GM18861 (cell line): ENCODE data around the gene TJAP1.

Experiments used
- ATAC-seq: cut with Tn5 transposase; IDR thresholded peaks from one replicate; pipeline ENCODE4 v1.9.1; 2021; ENCODE audit not compliant: unreplicated experiment

The TJAP1 gene

DNA sequence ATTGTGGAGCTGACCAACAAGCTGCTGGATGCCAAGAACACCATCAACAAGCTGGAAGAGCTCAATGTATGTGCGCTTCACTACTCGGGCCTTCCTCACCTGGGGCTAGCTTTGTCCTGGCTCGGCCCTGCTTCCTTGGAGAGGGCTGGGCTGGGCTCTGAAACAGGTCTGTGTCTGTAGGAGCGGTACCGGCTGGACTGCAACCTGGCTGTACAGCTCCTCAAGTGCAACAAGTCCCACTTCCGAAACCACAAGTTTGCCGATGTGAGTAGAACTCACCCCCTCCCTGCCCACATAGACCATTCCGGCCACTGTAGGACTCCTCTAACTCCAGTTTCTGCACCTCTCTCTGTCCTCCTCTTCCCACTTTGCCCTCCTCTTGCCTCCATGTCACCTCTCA is 26.1 kb downstream of the TJAP1 start:
- ATAC-seq = no peak

DNA sequence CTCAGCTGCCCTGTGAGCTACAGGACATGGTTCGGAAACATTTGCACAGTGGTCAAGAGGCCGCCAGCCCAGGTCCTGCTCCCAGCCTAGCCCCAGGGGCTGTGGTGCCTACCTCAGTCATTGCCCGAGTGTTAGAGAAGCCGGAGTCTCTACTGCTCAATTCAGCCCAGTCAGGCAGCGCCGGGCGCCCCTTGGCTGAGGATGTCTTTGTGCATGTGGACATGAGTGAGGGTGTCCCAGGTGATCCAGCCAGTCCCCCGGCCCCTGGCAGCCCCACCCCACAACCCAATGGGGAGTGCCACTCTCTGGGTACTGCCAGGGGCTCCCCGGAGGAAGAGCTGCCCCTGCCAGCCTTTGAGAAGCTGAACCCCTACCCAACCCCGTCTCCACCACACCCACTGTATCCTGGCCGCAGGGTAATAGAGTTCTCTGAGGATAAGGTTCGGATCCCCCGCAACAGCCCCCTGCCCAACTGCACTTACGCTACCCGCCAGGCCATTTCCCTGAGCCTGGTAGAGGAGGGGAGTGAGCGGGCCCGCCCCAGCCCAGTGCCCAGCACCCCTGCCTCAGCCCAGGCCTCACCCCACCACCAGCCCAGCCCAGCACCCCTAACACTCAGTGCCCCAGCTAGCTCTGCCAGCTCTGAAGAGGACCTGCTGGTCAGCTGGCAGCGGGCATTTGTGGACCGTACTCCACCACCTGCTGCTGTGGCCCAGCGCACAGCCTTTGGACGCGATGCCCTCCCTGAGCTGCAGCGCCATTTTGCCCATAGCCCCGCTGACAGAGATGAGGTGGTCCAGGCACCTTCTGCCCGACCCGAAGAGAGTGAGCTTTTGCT is 27.6 kb downstream of the TJAP1 start:
- no peak for ATAC-seq

GRCh38 chr6:43505718-43506117 is 28.3 kb downstream of the TJAP1 start:
- no peak for ATAC-seq

GRCh38 chr6:43506171-43506570 is 28.8 kb downstream of the TJAP1 start:
- no peak for ATAC-seq

- ATAC-seq = no peak
These were observed 29.5 kb downstream of the TJAP1 start for GRCh38 chr6:43506667-43507471.

DNA sequence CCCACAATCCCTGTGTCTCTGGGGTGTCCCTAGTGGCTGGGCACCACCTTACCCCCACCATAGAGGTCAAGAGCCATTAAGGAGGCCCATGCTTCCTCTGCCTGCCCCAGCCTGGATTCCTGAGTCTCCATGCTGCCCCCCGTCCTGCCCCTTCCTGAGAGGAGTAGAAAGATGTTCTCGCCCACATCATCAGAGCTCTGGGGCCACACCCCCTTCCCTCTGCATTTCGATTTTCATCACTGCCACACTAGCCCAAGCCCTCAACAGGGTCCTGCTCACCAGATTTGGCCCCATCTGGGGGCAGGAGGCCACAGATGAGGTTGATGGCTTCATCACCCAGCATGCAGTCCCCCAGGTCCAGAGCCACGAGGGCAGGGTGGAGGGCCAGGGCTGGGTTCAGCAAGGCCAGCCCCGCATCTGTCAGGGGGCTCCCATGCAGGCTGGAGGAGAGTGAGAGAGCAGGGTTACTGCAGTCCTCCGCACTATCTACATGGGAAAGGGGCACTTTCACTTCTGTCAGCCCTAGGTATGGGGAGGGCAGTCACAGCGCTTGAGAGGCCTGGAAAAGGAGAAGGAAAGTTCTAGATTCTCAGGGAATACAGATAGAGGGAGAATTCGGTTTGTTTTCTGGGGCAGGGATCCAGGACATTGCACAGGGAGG is 31.2 kb downstream of the TJAP1 start:
- ATAC-seq = no peak

DNA sequence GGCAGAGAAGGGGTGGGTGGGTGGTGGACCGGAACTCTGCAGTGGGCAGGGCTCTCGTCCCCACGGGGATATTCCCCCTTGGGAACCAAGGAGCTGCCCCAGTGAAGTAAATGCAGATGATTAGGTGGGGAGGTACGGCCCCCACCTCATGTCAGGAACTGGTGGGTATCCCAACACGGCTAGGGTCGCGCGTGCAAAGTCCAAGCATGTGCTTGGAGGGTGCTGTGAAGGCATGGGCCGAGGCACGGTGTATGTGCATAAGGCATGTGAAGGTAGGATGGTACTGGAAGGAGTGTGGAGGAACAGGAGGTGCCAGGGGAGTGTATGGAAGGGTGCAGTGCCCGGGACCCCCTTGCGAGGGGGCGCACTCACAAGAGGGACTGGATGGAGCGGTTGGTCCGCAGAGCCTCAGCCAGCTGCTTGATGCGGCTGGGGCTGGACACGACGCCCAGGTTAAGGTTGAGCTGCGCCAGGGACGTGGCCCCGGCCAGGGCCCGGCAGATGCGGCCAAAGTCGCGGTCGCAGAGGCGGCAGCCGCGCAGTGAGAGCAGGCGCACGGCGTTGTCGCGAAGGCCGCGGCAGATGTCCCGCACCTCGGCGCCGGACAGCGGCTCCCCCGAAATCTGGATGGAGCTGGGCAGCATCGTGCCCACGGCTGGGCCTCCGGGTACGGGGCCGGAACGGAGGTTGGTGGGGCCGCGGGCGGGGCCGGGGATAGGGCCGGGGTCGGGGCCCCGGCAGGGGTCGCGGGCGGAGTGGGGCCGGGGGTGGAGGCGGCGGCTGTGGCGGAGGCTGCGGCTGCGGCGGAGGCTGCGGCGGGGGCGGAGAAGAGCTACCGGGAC is 32.0 kb downstream of the TJAP1 start:
- no peak for ATAC-seq

GRCh38 chr6:43509984-43510826 is 32.8 kb downstream of the TJAP1 start, which contains the start of gene LRRC73:
TSS of gene LRRC73 (minus strand) at chr6:43510346. CDS start at chr6:43509785, 561 bp downstream.
- ATAC-seq = peak; percentile 47

DNA sequence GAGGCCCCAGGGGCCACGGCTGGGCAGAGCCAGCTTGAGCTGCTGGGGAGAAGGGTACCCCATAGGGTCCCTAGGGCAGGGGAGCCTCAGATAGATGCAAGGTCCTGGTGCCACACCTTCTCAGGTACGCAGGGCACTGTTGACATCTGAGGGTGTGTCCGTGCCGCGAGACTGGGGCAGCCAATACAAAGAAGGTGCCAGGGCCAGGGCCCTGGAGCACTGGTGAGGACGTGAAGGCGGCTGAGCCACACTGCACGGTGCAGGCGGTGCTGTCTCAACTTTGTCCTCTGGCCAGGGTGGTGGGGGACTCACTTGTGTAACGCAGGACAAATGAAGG is 33.4 kb downstream of the TJAP1 start:
- ATAC-seq = no peak

- no peak for ATAC-seq
These were observed 34.5 kb downstream of the TJAP1 start for GRCh38 chr6:43511824-43512415.

DNA sequence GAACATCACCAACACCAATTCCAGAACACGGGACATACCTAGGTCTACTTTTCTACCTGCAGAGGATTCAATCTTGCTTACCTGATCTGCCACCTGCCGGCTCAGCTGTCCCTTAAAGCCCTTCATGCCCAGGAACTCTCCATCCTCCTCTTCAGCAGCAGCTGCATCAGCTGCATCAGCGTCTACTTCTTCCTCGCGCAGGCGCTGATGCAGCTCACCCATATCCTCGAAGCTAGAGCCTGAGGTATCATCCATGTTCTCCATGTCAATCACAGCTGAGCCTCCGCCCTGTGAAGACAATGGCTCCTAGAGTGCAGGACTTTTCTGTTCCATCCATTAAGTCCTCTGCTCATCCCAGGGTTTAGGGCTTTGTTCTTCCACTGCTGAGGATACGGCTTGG is 38.4 kb downstream of the TJAP1 start:
- no peak for ATAC-seq

- ATAC-seq = no peak
These were observed 39.0 kb downstream of the TJAP1 start for GRCh38 chr6:43516367-43516696.

DNA sequence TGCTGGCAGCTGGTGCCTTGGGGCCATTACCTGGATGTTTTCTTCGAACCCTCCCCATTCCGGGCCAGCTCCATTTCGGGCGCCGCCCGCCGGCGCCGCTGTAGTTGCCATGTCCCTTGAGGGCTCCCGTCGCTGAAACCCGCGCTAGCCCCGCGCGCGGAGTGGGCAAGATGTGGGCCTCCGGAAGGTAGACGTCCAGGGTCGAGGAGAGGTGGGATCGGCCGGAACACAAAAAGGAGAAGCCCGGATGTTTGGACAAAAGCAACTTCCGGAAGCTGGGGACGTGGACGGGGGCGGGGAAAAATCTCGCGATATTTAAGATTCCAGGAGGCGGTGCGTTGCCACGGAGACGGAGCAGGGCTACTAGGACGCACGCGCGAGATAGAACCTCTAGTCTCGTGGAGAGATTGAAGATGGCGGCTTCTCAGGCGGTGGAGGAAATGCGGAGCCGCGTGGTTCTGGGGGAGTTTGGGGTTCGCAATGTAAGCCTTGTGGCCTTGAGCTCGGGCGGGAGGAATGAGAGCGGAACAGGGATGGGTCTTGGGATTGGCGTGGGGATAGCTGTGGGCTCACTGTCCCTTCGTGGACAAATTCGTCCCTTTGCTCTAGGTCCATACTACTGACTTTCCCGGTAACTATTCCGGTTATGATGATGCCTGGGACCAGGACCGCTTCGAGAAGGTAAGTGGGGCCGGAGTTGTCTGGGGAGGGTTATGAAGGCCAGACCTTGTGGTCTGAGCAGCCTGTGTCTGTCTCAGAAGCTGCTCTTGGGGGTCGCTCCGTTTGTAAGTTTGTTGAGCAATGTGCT is 39.5 kb downstream of the TJAP1 start, which contains the start of the genes POLR1C and YIPF3:
POLR1C (plus strand) TSS at position 393 of the 808 bp plus-strand sequence; CDS start at position 414, 21 bp downstream.
YIPF3 (minus strand) TSS at position 230 of the 808 bp plus-strand sequence; CDS start at position 111, 119 bp downstream.
- ATAC-seq = peak; percentile 83

- ATAC-seq = no peak
These were observed 40.4 kb downstream of the TJAP1 start for GRCh38 chr6:43517505-43518357.

GRCh38 chr6:43520097-43520496 is 42.7 kb downstream of the TJAP1 start:
- ATAC-seq = no peak

DNA sequence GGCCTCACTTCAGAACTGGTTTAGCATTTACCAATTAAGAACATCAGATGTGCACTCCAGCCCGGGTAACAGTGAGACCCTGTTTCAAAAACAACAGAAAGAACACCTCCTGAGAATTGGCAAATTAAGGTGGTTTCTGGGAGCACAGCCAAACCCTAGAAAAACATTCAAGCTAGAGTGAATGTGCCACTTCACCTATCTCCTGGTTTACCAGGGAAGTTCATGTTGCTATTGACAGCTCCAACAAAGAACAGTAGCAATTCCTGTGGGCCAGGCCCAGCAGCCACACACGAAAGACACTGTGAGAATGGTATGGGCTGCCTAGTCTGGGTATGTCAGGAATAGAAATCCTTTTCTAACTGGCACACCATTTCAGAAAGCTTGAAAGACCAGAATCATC is 44.5 kb downstream of the TJAP1 start:
- ATAC-seq = no peak

GRCh38 chr6:43522547-43523261 is 45.3 kb downstream of the TJAP1 start:
- ATAC-seq = no peak
